Nephron progenitor cell (in vitro differentiated cells): ENCODE measurements around the gene MAGEH1.
"Not testable (repeated sequence)": the region's sequence is repeated elsewhere in the genome, so short reads cannot be mapped to it uniquely, and the experiment has no call there.

ENCODE experiments used
- DNase-seq: peaks from one replicate; pipeline ENCODE4 v3.0.0; 2021
- H3K27ac Mint-ChIP-seq: 2 replicates; pipeline ENCODE4 v1.8.0; 2021; ENCODE audit warnings: mild to moderate bottlenecking, moderate library complexity, mixed read lengths
- H3K27me3 Mint-ChIP-seq: 2 replicates; pipeline ENCODE4 v1.8.0; 2021; ENCODE audit warnings: mild to moderate bottlenecking, low read depth, mixed read lengths; ENCODE audit not compliant: poor library complexity
- H3K36me3 Mint-ChIP-seq: 2 replicates; pipeline ENCODE4 v1.8.0; 2021; ENCODE audit warnings: low read depth, mixed read lengths
- H3K4me1 Mint-ChIP-seq: 2 replicates; pipeline ENCODE4 v1.8.0; 2021; ENCODE audit warnings: mixed read lengths
- H3K4me3 Mint-ChIP-seq: 2 replicates; pipeline ENCODE4 v1.8.0; 2021; ENCODE audit warnings: mild to moderate bottlenecking, moderate library complexity, mixed read lengths
- H3K9me3 Mint-ChIP-seq: 2 replicates; pipeline ENCODE4 v1.8.0; 2021; ENCODE audit warnings: mild to moderate bottlenecking, moderate library complexity, mixed read lengths
- CTCF ChIP-seq: fragments of 200-600 bp; sonication (generic); IDR thresholded peaks from 2 replicates; pipeline ENCODE4 v1.5.0; 2021; ENCODE audit warnings: antibody characterized with exemption

Gene MAGEH1

DNA sequence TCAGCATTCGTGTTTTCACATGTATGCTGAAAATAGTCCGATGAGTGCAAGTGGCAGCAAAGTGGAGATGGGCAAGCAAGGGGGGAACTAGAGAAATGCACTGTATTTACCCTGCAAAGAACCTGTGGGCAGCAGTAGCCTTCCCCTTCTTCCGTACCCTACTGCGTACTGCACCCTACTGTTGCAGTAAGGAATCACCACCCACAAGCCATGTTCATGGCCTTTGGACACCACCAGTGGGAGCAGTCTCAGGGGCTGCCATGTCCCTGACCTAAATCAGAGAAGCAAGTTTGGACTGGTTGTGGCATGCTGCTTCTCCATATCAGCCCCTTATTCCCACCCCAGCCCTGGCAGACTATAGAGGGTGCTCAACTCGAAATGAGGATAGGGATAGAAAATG, 12.1 kb downstream of the MAGEH1 start:
- not testable (repeated sequence) for H3K4me1 Mint-ChIP-seq, H3K36me3 Mint-ChIP-seq, H3K9me3 Mint-ChIP-seq, H3K27me3 Mint-ChIP-seq, DNase-seq, H3K4me3 Mint-ChIP-seq, H3K27ac Mint-ChIP-seq

GRCh38 chrX:55465108-55465507, 13.2 kb downstream of the MAGEH1 start:
- not testable (repeated sequence) for H3K36me3 Mint-ChIP-seq, H3K4me1 Mint-ChIP-seq, H3K9me3 Mint-ChIP-seq, H3K27ac Mint-ChIP-seq, H3K4me3 Mint-ChIP-seq, H3K27me3 Mint-ChIP-seq, DNase-seq

GRCh38 chrX:55465791-55466190, 13.9 kb downstream of the MAGEH1 start:
- not testable (repeated sequence) for H3K27me3 Mint-ChIP-seq, H3K4me3 Mint-ChIP-seq, H3K36me3 Mint-ChIP-seq, H3K9me3 Mint-ChIP-seq, H3K4me1 Mint-ChIP-seq, DNase-seq, H3K27ac Mint-ChIP-seq

GRCh38 chrX:55479956-55480355, 28.0 kb downstream of the MAGEH1 start:
- H3K4me3 Mint-ChIP-seq, H3K27me3 Mint-ChIP-seq, H3K36me3 Mint-ChIP-seq, DNase-seq, H3K4me1 Mint-ChIP-seq, H3K27ac Mint-ChIP-seq: not testable (repeated sequence)
- H3K9me3 Mint-ChIP-seq, result peaks cover 32% of the 10 kb centered on the region

DNA sequence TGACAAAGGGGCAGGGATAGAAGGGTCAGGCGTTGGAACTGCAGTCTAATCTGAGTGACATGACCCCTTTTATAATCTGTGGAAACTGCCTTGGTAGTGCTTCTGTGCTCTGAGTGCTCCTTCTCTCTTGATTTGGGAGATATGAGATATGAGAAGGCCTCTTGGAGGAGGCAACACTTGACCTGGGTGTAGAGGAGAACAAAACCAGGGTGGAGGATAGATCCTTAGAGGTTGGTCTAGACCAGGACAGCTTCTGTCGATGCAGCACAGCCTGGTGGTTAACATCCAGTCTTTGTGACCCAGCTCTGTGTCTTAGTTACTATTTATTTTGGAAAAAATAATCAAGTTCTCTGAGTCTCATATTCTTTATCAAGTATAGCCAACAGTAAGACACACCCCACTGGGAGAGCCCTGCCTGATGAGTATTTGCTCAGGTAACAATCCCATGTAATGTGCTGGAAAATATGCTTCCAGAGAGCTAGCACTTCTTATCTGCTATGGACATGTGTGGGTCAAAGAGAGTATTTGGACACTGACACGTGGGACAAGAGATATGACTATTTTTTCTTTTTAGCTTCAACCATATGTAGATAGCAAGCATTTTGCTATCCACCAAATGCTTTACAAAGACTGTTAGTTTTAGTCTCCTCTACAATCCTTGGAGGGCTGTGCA, 28.6 kb downstream of the MAGEH1 start:
- H3K36me3 Mint-ChIP-seq, result no peaks in the 10 kb centered on the region
- peaks cover 32% of the 10 kb centered on the region for H3K9me3 Mint-ChIP-seq
- no peaks in the 10 kb centered on the region for H3K4me1 Mint-ChIP-seq
- TF ChIP-seq CTCF, result no peak
- H3K27ac Mint-ChIP-seq, result no peak overlapping the region
- H3K4me3 Mint-ChIP-seq, result no peak overlapping the region
- H3K27me3 Mint-ChIP-seq, result peaks cover 3% of the 10 kb centered on the region
- no peak for DNase-seq

GRCh38 chrX:55484948-55485347, 33.0 kb downstream of the MAGEH1 start:
- peaks cover 10% of the 10 kb centered on the region for H3K4me1 Mint-ChIP-seq
- peaks cover 3% of the 10 kb centered on the region for H3K27me3 Mint-ChIP-seq
- H3K9me3 Mint-ChIP-seq, result peaks cover 54% of the 10 kb centered on the region
- no peak overlapping the region for H3K27ac Mint-ChIP-seq
- no peak for TF ChIP-seq CTCF
- no peak overlapping the region for H3K4me3 Mint-ChIP-seq
- no peak for DNase-seq
- H3K36me3 Mint-ChIP-seq, result peaks cover 16% of the 10 kb centered on the region

DNA sequence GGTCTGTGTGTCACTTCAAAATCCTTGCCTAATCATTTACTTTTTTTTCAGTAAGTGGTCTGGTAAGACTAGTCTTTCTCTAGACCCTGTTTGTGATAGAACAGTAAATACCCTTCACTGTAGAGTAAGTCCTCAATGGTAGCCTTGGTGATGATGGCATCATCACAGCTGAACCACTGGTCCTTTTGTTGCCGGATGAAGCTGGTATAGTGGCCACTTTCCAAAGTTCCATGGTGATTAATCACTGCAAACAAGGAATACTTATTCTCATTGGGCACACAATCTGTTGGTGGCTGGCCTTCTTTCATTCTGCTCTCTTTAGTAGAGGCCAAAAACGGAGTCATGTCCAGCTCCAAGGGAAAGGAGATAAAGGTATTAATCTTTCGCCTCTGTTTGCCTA, 34.8 kb downstream of the MAGEH1 start:
- Mint-ChIP-seq H3K9me3 (peaks cover 59% of the 10 kb centered on the region), H3K36me3 (peaks cover 16% of the 10 kb centered on the region), H3K4me3 (no peak overlapping the region), H3K27ac (no peak overlapping the region), H3K4me1 (peaks cover 12% of the 10 kb centered on the region), H3K27me3 (peaks cover 3% of the 10 kb centered on the region)
- no peak for TF ChIP-seq CTCF
- DNase-seq, result no peak

- Mint-ChIP-seq H3K9me3 (peaks cover 55% of the 10 kb centered on the region), H3K4me1 (peaks cover 12% of the 10 kb centered on the region), H3K27ac (no peak overlapping the region), H3K4me3 (no peak overlapping the region), H3K36me3 (peaks cover 16% of the 10 kb centered on the region), H3K27me3 (peaks cover 3% of the 10 kb centered on the region)
- DNase-seq, result no peak
- TF ChIP-seq CTCF, result no peak
Measured at GRCh38 chrX:55487143-55487542, 35.2 kb downstream of the MAGEH1 start.
